ENCODE data around the gene MGST1.

Gene MGST1

DNA sequence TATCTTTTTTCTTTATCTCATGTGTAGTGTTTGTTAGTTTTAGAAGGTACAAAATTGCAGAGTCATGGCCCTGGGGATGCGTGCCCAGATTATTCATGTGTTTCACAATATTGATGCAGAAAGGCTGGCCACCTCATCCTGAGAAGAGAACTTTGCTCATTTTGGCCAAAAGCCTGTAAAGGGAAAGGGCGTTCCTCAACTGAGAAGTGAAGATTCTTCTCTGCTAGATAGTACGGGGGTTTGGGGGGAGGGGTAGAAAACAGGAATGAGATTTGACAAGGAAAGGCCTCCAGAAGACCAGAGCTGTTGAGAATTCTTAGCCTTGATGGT is 1.7 kb downstream of the MGST1 start:
- no peak overlapping the region for H2AFZ ChIP-seq (ENCODE audit: low read depth)
- peak overlapping the region; percentile 69; the same call in 1 of the 2 replicates for H3K27ac ChIP-seq
- no peak overlapping the region for H3K4me3 ChIP-seq (IDR thresholded peaks at IDR 0.05; ENCODE audit: insufficient read depth, low read depth, low read length)

DNA sequence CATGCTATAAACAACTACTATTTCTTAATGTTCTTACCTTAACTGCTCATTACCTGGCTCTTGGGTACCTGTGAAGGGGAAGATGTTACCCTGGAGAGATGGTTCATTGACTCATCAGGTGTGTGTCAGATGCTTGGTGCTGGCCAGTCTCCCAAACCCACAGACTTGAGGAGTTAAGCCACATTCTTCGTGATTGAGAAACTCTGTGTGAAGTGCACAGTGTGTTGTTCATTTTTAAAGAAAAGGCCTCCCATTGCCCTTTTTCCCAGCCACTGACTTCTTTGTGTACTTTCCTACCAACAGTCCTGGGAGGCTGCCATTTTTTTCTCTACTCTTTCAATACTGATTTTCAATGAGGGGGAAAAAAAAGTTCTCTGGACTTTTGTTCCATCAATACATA is 3.2 kb downstream of the MGST1 start:
- Histone ChIP-seq H3K36me3 (ENCODE audit: insufficient read depth) (no peaks in the 10 kb centered on the region), H3K4me3 (IDR thresholded peaks at IDR 0.05; ENCODE audit: insufficient read depth, low read depth, low read length) (no peak overlapping the region), H4K20me1 (ENCODE audit: insufficient read depth) (no peaks in the 10 kb centered on the region), H3K9ac (no peak overlapping the region), H3K27me3 (ENCODE audit: insufficient read depth, low read depth) (no peaks in the 10 kb centered on the region), H2AFZ (ENCODE audit: low read depth) (no peak overlapping the region), H3K79me2 (ENCODE audit: insufficient read depth, low read depth) (peaks cover 15% of the 10 kb centered on the region; the same call in 1 of the 2 replicates), H3K4me2 (peak overlapping the region; percentile 21; the same call in 1 of the 2 replicates), H3K4me1 (ENCODE audit: low read depth, poor library complexity, severe bottlenecking) (peaks cover 27% of the 10 kb centered on the region), H3K27ac (no peak overlapping the region)
- TF ChIP-seq, protein P1, sequence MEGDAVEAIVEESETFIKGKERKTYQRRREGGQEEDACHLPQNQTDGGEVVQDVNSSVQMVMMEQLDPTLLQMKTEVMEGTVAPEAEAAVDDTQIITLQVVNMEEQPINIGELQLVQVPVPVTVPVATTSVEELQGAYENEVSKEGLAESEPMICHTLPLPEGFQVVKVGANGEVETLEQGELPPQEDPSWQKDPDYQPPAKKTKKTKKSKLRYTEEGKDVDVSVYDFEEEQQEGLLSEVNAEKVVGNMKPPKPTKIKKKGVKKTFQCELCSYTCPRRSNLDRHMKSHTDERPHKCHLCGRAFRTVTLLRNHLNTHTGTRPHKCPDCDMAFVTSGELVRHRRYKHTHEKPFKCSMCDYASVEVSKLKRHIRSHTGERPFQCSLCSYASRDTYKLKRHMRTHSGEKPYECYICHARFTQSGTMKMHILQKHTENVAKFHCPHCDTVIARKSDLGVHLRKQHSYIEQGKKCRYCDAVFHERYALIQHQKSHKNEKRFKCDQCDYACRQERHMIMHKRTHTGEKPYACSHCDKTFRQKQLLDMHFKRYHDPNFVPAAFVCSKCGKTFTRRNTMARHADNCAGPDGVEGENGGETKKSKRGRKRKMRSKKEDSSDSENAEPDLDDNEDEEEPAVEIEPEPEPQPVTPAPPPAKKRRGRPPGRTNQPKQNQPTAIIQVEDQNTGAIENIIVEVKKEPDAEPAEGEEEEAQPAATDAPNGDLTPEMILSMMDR (conservative IDR thresholded peaks at IDR 0.05; ENCODE audit: low read depth, low read length), result no peak

More for the DNA sequence above, 1.7 kb downstream of the MGST1 start:
- TF ChIP-seq, protein P1 (conservative IDR thresholded peaks at IDR 0.05; ENCODE audit: low read depth, low read length), result no peak
- peak overlapping the region; percentile 75; the same call in 1 of the 2 replicates for H3K9ac ChIP-seq
- no peaks in the 10 kb centered on the region for H3K36me3 ChIP-seq (ENCODE audit: insufficient read depth)
- peaks cover 43% of the 10 kb centered on the region for H3K4me1 ChIP-seq (ENCODE audit: low read depth, poor library complexity, severe bottlenecking)
- peaks cover 15% of the 10 kb centered on the region; the same call in 1 of the 2 replicates for H3K79me2 ChIP-seq (ENCODE audit: insufficient read depth, low read depth)
- H3K4me2 ChIP-seq, result peak overlapping the region; percentile 39
- H4K20me1 ChIP-seq (ENCODE audit: insufficient read depth), result no peaks in the 10 kb centered on the region
- no peaks in the 10 kb centered on the region for H3K27me3 ChIP-seq (ENCODE audit: insufficient read depth, low read depth)

DNA sequence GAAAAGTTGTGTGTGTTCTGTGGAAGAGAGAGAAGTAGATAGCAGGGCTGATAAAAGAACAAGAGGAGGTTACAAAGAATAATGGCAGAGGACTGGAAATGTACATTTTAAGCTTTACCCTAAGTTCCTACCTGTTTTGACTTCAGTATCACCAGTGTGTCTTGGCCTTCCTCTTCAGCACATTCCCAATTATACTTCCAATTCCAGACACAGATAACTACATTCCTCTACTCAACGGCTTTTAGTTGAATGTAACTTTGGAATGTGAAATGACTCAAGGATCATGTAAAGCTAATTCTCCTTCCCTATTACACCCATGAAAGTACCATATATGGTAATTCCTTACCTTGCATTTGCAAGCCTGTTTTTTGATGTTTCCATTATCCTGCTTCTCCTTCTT is 5.0 kb downstream of the MGST1 start:
- TF ChIP-seq, protein P1 (conservative IDR thresholded peaks at IDR 0.05; ENCODE audit: low read depth, low read length), result no peak
- no peak overlapping the region for H3K4me2 ChIP-seq
- H3K27ac ChIP-seq, result no peak overlapping the region
- peaks cover 15% of the 10 kb centered on the region; the same call in 1 of the 2 replicates for H3K79me2 ChIP-seq (ENCODE audit: insufficient read depth, low read depth)
- no peaks in the 10 kb centered on the region for H3K27me3 ChIP-seq (ENCODE audit: insufficient read depth, low read depth)
- no peak overlapping the region for H2AFZ ChIP-seq (ENCODE audit: low read depth)
- H3K4me3 ChIP-seq (IDR thresholded peaks at IDR 0.05; ENCODE audit: insufficient read depth, low read depth, low read length), result no peak overlapping the region
- no peaks in the 10 kb centered on the region for H4K20me1 ChIP-seq (ENCODE audit: insufficient read depth)
- H3K4me1 ChIP-seq (ENCODE audit: low read depth, poor library complexity, severe bottlenecking), result peaks cover 17% of the 10 kb centered on the region
- H3K36me3 ChIP-seq (ENCODE audit: insufficient read depth), result no peaks in the 10 kb centered on the region
- no peak overlapping the region for H3K9ac ChIP-seq

DNA sequence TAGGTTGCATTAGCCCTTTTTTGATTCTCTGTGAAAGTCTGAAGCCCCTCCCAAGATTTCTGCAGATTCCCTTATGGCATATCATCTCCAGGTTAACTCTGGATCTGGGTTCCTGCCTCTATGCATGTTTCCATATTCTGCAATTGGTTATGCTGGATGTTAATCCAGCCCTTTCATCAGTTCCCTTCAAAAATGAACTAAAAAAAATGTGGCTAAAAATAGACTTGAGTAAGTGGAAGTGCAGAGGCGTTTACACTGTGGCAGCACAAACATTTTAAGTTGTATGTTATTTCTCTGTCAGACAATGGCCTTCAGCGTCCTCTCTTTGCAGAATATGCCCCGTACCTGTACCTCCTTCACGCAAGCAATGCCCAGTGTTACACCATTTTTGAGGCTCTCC is 11.4 kb downstream of the MGST1 start:
- Histone ChIP-seq H3K79me2 (ENCODE audit: insufficient read depth, low read depth) (no peaks in the 10 kb centered on the region), H3K9ac (no peak overlapping the region)

More for the DNA sequence above, 11.4 kb downstream of the MGST1 start:
- Histone ChIP-seq H3K27me3 (ENCODE audit: insufficient read depth, low read depth) (no peaks in the 10 kb centered on the region), H3K4me1 (ENCODE audit: low read depth, poor library complexity, severe bottlenecking) (no peaks in the 10 kb centered on the region), H2AFZ (ENCODE audit: low read depth) (no peak overlapping the region), H3K4me3 (IDR thresholded peaks at IDR 0.05; ENCODE audit: insufficient read depth, low read depth, low read length) (no peak overlapping the region), H3K4me2 (no peak overlapping the region), H4K20me1 (ENCODE audit: insufficient read depth) (no peaks in the 10 kb centered on the region), H3K27ac (no peak overlapping the region), H3K36me3 (ENCODE audit: insufficient read depth) (no peaks in the 10 kb centered on the region)
- TF ChIP-seq, protein P1 (conservative IDR thresholded peaks at IDR 0.05; ENCODE audit: low read depth, low read length), result no peak

Data from KMS-11 (cell line).